ENCODE measurements around the gene THRA.

THRA gene

GRCh38 chr17:40060887-40061608 is 1.7 kb upstream of the THRA start:
- TF ChIP-seq CTCF (IDR thresholded peaks at IDR 0.05; ENCODE audit: low read depth, low read length) = no peak

GRCh38 chr17:40061609-40062038 is 1.1 kb upstream of the THRA start:
- TF ChIP-seq CTCF (IDR thresholded peaks at IDR 0.05; ENCODE audit: low read depth, low read length) = no peak
- H3K4me3 ChIP-seq (ENCODE audit: low read depth, low read length) = no peak overlapping the region

More at GRCh38 chr17:40060887-40061608, 1.7 kb upstream of the THRA start:
- H3K4me3 ChIP-seq (ENCODE audit: low read depth, low read length) = no peak overlapping the region

- no peak for TF ChIP-seq CTCF (IDR thresholded peaks at IDR 0.05; ENCODE audit: low read depth, low read length)
These were observed 514 bp downstream of the THRA start for GRCh38 chr17:40063187-40063771.

GRCh38 chr17:40063901-40064531 is 1.3 kb downstream of the THRA start:
- H3K4me3 ChIP-seq (ENCODE audit: low read depth, low read length) = peak overlapping the region; percentile 94
- no peak for TF ChIP-seq CTCF (IDR thresholded peaks at IDR 0.05; ENCODE audit: low read depth, low read length)

More at GRCh38 chr17:40063187-40063771, 514 bp downstream of the THRA start:
- peak overlapping the region; percentile 94 for H3K4me3 ChIP-seq (ENCODE audit: low read depth, low read length)

GRCh38 chr17:40064971-40065768 is 2.4 kb downstream of the THRA start:
- TF ChIP-seq CTCF (IDR thresholded peaks at IDR 0.05; ENCODE audit: low read depth, low read length) = no peak
- peak overlapping the region; percentile 94 for H3K4me3 ChIP-seq (ENCODE audit: low read depth, low read length)

GRCh38 chr17:40065769-40066510 is 3.2 kb downstream of the THRA start:
- H3K4me3 ChIP-seq (ENCODE audit: low read depth, low read length) = peak overlapping the region; percentile 94; the same call in 1 of the 2 replicates
- TF ChIP-seq CTCF (IDR thresholded peaks at IDR 0.05; ENCODE audit: low read depth, low read length) = no peak
